Measurements from ENCODE around the gene ATP2B2. TPM values are rescaled to one million over a fixed set of nuclear protein-coding genes. Genes with fewer than 3 reads are reported as not detected.

ATP2B2 gene
- total and polyA plus RNA-seq, 2 of the 8 experiments (the other 6 are each of a cell fraction or from before 2014, with no cell fraction given), result 0.14 to 1.2 TPM

DNA sequence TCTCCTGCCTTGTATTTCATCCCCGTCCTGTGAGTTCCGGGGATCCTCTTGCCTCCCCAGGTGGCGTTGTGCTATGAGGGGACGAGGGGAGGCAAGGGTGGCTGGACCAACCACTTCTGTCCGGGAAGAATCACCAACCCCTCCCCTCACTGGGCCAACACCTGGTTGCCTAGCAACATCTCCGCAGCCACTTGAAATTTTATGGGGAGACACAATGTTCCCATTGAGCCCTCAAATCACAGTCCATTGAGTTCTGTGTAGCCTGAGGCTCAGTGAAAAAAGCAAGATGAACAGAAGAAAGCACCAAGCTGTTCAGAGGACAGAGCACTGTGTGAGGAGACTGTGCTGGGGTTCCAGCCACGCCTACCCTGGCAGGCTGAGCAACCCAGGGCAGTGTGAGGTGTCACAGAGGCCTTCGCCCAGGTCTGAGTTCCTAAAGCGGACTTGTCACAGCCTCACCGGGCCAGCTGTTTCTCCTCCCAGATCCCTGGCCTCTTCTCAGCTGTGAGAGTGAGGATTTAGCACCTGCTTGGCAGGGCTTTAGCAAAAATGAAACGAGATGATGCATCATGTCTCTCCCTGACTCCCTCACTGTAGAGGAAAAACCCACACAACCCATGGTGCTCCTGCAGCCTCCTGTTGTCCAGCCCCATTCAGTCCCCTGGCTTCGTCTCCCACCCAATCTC, 76.8 kb downstream of the ATP2B2 start (continued):
- TF ChIP-seq, protein P1, sequence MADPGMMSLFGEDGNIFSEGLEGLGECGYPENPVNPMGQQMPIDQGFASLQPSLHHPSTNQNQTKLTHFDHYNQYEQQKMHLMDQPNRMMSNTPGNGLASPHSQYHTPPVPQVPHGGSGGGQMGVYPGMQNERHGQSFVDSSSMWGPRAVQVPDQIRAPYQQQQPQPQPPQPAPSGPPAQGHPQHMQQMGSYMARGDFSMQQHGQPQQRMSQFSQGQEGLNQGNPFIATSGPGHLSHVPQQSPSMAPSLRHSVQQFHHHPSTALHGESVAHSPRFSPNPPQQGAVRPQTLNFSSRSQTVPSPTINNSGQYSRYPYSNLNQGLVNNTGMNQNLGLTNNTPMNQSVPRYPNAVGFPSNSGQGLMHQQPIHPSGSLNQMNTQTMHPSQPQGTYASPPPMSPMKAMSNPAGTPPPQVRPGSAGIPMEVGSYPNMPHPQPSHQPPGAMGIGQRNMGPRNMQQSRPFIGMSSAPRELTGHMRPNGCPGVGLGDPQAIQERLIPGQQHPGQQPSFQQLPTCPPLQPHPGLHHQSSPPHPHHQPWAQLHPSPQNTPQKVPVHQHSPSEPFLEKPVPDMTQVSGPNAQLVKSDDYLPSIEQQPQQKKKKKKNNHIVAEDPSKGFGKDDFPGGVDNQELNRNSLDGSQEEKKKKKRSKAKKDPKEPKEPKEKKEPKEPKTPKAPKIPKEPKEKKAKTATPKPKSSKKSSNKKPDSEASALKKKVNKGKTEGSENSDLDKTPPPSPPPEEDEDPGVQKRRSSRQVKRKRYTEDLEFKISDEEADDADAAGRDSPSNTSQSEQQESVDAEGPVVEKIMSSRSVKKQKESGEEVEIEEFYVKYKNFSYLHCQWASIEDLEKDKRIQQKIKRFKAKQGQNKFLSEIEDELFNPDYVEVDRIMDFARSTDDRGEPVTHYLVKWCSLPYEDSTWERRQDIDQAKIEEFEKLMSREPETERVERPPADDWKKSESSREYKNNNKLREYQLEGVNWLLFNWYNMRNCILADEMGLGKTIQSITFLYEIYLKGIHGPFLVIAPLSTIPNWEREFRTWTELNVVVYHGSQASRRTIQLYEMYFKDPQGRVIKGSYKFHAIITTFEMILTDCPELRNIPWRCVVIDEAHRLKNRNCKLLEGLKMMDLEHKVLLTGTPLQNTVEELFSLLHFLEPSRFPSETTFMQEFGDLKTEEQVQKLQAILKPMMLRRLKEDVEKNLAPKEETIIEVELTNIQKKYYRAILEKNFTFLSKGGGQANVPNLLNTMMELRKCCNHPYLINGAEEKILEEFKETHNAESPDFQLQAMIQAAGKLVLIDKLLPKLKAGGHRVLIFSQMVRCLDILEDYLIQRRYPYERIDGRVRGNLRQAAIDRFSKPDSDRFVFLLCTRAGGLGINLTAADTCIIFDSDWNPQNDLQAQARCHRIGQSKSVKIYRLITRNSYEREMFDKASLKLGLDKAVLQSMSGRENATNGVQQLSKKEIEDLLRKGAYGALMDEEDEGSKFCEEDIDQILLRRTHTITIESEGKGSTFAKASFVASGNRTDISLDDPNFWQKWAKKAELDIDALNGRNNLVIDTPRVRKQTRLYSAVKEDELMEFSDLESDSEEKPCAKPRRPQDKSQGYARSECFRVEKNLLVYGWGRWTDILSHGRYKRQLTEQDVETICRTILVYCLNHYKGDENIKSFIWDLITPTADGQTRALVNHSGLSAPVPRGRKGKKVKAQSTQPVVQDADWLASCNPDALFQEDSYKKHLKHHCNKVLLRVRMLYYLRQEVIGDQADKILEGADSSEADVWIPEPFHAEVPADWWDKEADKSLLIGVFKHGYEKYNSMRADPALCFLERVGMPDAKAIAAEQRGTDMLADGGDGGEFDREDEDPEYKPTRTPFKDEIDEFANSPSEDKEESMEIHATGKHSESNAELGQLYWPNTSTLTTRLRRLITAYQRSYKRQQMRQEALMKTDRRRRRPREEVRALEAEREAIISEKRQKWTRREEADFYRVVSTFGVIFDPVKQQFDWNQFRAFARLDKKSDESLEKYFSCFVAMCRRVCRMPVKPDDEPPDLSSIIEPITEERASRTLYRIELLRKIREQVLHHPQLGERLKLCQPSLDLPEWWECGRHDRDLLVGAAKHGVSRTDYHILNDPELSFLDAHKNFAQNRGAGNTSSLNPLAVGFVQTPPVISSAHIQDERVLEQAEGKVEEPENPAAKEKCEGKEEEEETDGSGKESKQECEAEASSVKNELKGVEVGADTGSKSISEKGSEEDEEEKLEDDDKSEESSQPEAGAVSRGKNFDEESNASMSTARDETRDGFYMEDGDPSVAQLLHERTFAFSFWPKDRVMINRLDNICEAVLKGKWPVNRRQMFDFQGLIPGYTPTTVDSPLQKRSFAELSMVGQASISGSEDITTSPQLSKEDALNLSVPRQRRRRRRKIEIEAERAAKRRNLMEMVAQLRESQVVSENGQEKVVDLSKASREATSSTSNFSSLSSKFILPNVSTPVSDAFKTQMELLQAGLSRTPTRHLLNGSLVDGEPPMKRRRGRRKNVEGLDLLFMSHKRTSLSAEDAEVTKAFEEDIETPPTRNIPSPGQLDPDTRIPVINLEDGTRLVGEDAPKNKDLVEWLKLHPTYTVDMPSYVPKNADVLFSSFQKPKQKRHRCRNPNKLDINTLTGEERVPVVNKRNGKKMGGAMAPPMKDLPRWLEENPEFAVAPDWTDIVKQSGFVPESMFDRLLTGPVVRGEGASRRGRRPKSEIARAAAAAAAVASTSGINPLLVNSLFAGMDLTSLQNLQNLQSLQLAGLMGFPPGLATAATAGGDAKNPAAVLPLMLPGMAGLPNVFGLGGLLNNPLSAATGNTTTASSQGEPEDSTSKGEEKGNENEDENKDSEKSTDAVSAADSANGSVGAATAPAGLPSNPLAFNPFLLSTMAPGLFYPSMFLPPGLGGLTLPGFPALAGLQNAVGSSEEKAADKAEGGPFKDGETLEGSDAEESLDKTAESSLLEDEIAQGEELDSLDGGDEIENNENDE (IDR thresholded peaks at IDR 0.05; ENCODE audit: insufficient replicate concordance, low read length), result no peak
- TF ChIP-seq POU5F1 (IDR thresholded peaks at IDR 0.05; ENCODE audit: low read depth, low read length), result no peak
- no peak for TF ChIP-seq KDM1A (IDR thresholded peaks at IDR 0.05; ENCODE audit: borderline replicate concordance, low read length)
- no peak for TF ChIP-seq RAD21 (IDR thresholded peaks at IDR 0.05 in 1 of 2, conservative IDR thresholded peaks at IDR 0.05 in 1 of 2; ENCODE audit: low read depth in 2 of 2, low read length in 2 of 2)
- no peak for TF ChIP-seq HDAC2 (IDR thresholded peaks at IDR 0.05; ENCODE audit: borderline replicate concordance in 1 of 2, low read depth in 2 of 2, low read length in 2 of 2)
- TF ChIP-seq CTBP2 (IDR thresholded peaks at IDR 0.05; ENCODE audit: borderline replicate concordance, insufficient read depth, insufficient read length, low read length), result no peak

Data from H1 (cell line).